K562 (cell line): ENCODE results near the gene TNK2. TPM values are rescaled to one million over a fixed set of nuclear protein-coding genes. Genes with fewer than 3 reads are reported as not detected.

Experiments used
- ATAC-seq: fragments of 200-7000 bp; cut with Tn5 transposase; 3 replicates; pipeline ENCODE4 v1.9.1; 2020; ENCODE audit warnings: moderate library complexity
- BruUV-seq: library from RNA; stranded (reverse); fragments of 400-500 nt; replicated peaks from 2 replicates; lab custom pipeline; 2021; lab: Mats Ljungman, UMichigan
- CTCF ChIA-PET: fragments of 300-600 bp; formaldehyde crosslinking; extraction: SDS; loops from one replicate; lab custom pipeline; 2021; ENCODE audit warnings: low intra/inter-chr PET ratio; lab: Yijun Ruan, JAX
- POLR2A ChIA-PET: fragments of 300-600, 350-650 bp; sonication (Branson Sonifier 250); formaldehyde crosslinking; extraction: SDS; loops from one replicate; lab custom pipeline; 2021; ENCODE audit warnings: antibody characterized with exemption, inconsistent platforms; lab: Yijun Ruan, JAX
- DNase-seq, 4 experiments: peaks; one replicate each; pipeline versions ENCODE4 v3.0.0 to v3.0.0-alpha.2; 2011 to 2018; ENCODE audit warnings: low spot score in 3 of 4, mixed read lengths in 3 of 4; ENCODE audit errors: extremely low read depth in 1 of 4
- FAIRE-seq: peaks from 2 replicates; lab custom pipeline; 2011; peaks lifted over from hg19 to GRCh38; lab: Jason Lieb, UNC
- H2AFZ ChIP-seq: 2 replicates; pipeline ENCODE4 v1.6.0; 2011; ENCODE audit warnings: low read depth, low read length, control low read depth, inconsistent platforms
- H3K27ac ChIP-seq: fragments of 200-600 bp; 3 replicates; pipeline ENCODE4 v1.8.0; 2011; ENCODE audit warnings: low read depth, mild to moderate bottlenecking, control low read depth, inconsistent platforms, low read length, moderate library complexity, mixed read lengths; ENCODE audit errors: extremely low read depth
- H3K27me3 ChIP-seq, 2 experiments: fragments of 300-600 bp in 1 of 2; 2 replicates in 1 of 2; 3 replicates in 1 of 2; pipeline versions ENCODE4 v1.6.0 to v1.8.0; 2011; ENCODE audit warnings: inconsistent platforms in 2 of 2, low read length in 2 of 2, mild to moderate bottlenecking in 1 of 2, mixed read lengths in 1 of 2, moderate library complexity in 1 of 2; ENCODE audit not compliant: control insufficient read depth in 2 of 2, insufficient read depth in 2 of 2
- H3K36me3 ChIP-seq: fragments of 300-600 bp; 3 replicates; pipeline ENCODE4 v1.8.0; 2011; ENCODE audit warnings: mild to moderate bottlenecking, low read length, inconsistent platforms; ENCODE audit not compliant: control insufficient read depth, insufficient read depth
- H3K4me1 ChIP-seq, 2 experiments: fragments of 200-600 bp in 1 of 2; replicated peaks in 1 of 2; 2 replicates in 1 of 2; 3 replicates in 1 of 2; pipeline versions ENCODE4 v1.5.1 to v1.8.0; 2011; ENCODE audit warnings: inconsistent platforms in 2 of 2, low read length in 2 of 2, mild to moderate bottlenecking in 1 of 2, mixed read lengths in 1 of 2, moderate library complexity in 1 of 2; ENCODE audit not compliant: control insufficient read depth in 2 of 2, insufficient read depth in 2 of 2
- H3K4me2 ChIP-seq: 2 replicates; pipeline ENCODE4 v1.6.1; 2011; ENCODE audit warnings: low read length, control low read depth, inconsistent platforms, mixed read lengths; ENCODE audit not compliant: insufficient read depth
- H3K4me3 ChIP-seq: fragments of 200-600 bp; sonication (generic), shearing (Covaris generic); 2 replicates; pipeline ENCODE4 v1.5.1; 2016; ENCODE audit warnings: control low read depth, inconsistent platforms
- H3K79me2 ChIP-seq: fragments of 200-600 bp; 3 replicates; pipeline ENCODE4 v1.8.0; 2011; ENCODE audit warnings: low read length, inconsistent platforms; ENCODE audit not compliant: control insufficient read depth, insufficient read depth
- H3K9ac ChIP-seq, 2 experiments: 2 replicates each; pipeline versions ENCODE4 v1.6.0 to v1.6.1; 2011; ENCODE audit warnings: low read depth in 2 of 2, low read length in 2 of 2, control low read depth in 1 of 2, inconsistent platforms in 1 of 2, mild to moderate bottlenecking in 1 of 2, mixed read lengths in 1 of 2; ENCODE audit not compliant: insufficient read depth in 1 of 2
- H3K9me1 ChIP-seq: one replicate; pipeline ENCODE4 v1.6.0; 2011; ENCODE audit warnings: inconsistent platforms, mild to moderate bottlenecking, low read length, moderate library complexity; ENCODE audit not compliant: control insufficient read depth, insufficient read depth
- H3K9me3 ChIP-seq: replicated peaks from 2 replicates; pipeline ENCODE4 v1.5.1; 2011; ENCODE audit warnings: low read depth, low read length, inconsistent platforms; ENCODE audit not compliant: control insufficient read depth, insufficient read depth
- H4K20me1 ChIP-seq: replicated peaks from 2 replicates; pipeline ENCODE4 v1.6.1; 2011; ENCODE audit warnings: low read length, inconsistent platforms, mixed read lengths; ENCODE audit not compliant: control insufficient read depth, insufficient read depth
- CBFA2T2 ChIP-seq: fragments of 450-650 bp; conservative IDR thresholded peaks from 2 replicates; pipeline ENCODE4 v1.6.1; 2017; ENCODE audit warnings: mild to moderate bottlenecking
- DPF2 ChIP-seq: fragments of 450-650 bp; IDR thresholded peaks from 2 replicates; pipeline ENCODE4 v1.6.1; 2016
- HDAC3 ChIP-seq: fragments of 450-650 bp; IDR thresholded peaks from 2 replicates; pipeline ENCODE4 v1.6.1; 2018; ENCODE audit warnings: borderline replicate concordance, mild to moderate bottlenecking, moderate library complexity; ENCODE audit not compliant: partially characterized antibody
- HDAC6 ChIP-seq: IDR thresholded peaks from 2 replicates; pipeline ENCODE4 v1.6.1; 2012; ENCODE audit warnings: low read depth, mild to moderate bottlenecking, control low read depth, inconsistent platforms, low read length, moderate library complexity
- HLTF ChIP-seq: fragments of 450-650 bp; IDR thresholded peaks from 2 replicates; pipeline ENCODE4 v1.6.1; 2016
- HNRNPL ChIP-seq: fragments of 200-400 bp; formaldehyde crosslinking; IDR thresholded peaks from 2 replicates; pipeline ENCODE4 v1.6.1; 2017; ENCODE audit warnings: low read depth, mild to moderate bottlenecking, low read length
- HOXB6 ChIP-seq: fragments of 250-450 bp; sonication (Bioruptor Pico); IDR thresholded peaks from 2 replicates; pipeline ENCODE4 v1.5.1; 2022; ENCODE audit warnings: mild to moderate bottlenecking, borderline replicate concordance
- SMAD1 ChIP-seq: fragments of 150-350 bp; IDR thresholded peaks from 2 replicates; pipeline ENCODE4 v1.6.1; 2014; ENCODE audit warnings: low read length, low read depth; ENCODE audit not compliant: partially characterized antibody
- SMAD4 ChIP-seq: fragments of 250-450 bp; sonication (Bioruptor Pico); conservative IDR thresholded peaks from 2 replicates; pipeline ENCODE4 v1.8.0; 2021; ENCODE audit warnings: inconsistent platforms, mild to moderate bottlenecking, moderate library complexity
- SPI1 ChIP-seq: IDR thresholded peaks from 2 replicates; pipeline ENCODE4 v1.6.1; 2011; ENCODE audit warnings: low read depth, low read length, control low read depth, borderline replicate concordance
- TEAD4 ChIP-seq, 2 experiments: sonication (generic) in 1 of 2; formaldehyde crosslinking in 1 of 2; IDR thresholded peaks; 2 replicates each; pipeline versions ENCODE4 v1.6.1 to v1.8.0; 2012 to 2022; ENCODE audit warnings: borderline replicate concordance in 1 of 2, inconsistent platforms in 1 of 2, low read length in 1 of 2, mild to moderate bottlenecking in 1 of 2, missing genetic modification reagents in 1 of 2
- THRAP3 ChIP-seq: fragments of 450-650 bp; IDR thresholded peaks from 2 replicates; pipeline ENCODE4 v1.6.1; 2016; ENCODE audit warnings: mild to moderate bottlenecking, inconsistent platforms, borderline replicate concordance
- WGBS: fragments of 100-300 bp; shearing (Covaris generic); methylation state at CpG from one replicate; pipeline ENCODE4 v1.1.6; 2016; ENCODE audit warnings: low coverage, mixed read lengths; ENCODE audit not compliant: insufficient coverage; ENCODE audit errors: missing lambda C conversion rate; 5-methylcytosine and 5-hydroxymethylcytosine counted together
- in situ Hi-C: fragments of 300-500 bp; cut with MboI; formaldehyde crosslinking; loops from 4 replicates; pipeline ENCODE4 v1.15.0; 2018; ENCODE audit warnings: inconsistent platforms, mixed read lengths
- intact Hi-C: fragments of 100-400 bp; cut with micrococcal nuclease; formaldehyde crosslinking; loops from 2 replicates; pipeline ENCODE4 v1.14.2; 2022
- polyA plus RNA-seq, 8 experiments: library from polyadenylated mRNA; depleted of rRNA in 4 of 8; stranded (reverse) in 5 of 8; unstranded in 3 of 8; fragments of >200 nt; fragmentation: Nextera tagmentation in 2 of 8; fragmentation: Illumina TruSeq in 1 of 8; extraction: Ambion mirVana in 2 of 8; extraction: Trizol in 1 of 8; gene quantifications; 2 replicates each; pipeline versions ENCODE4 v1.2.1 to v1.2.3, GENCODE V29; 2011 to 2014; ENCODE audit warnings: inconsistent platforms in 1 of 8, missing spikeins in 1 of 8
- total RNA-seq, 7 experiments: library from RNA; depleted of rRNA in 6 of 7; stranded (reverse); fragments of >200 nt in 6 of 7; fragmentation: Illumina TruSeq in 2 of 7; extraction: Trizol in 2 of 7; gene quantifications; 2 replicates each; pipeline versions ENCODE4 v1.2.1 to v1.2.3, GENCODE V29; 2011 to 2021; ENCODE audit warnings: low replicate concordance in 1 of 7
- TF ChIP-seq, protein P1 (sequence below): sonication (generic); formaldehyde crosslinking; IDR thresholded peaks from 2 replicates; pipeline ENCODE4 v1.8.1; 2023; ENCODE audit warnings: mild to moderate bottlenecking, missing genetic modification reagents
- TF ChIP-seq, protein P2 (sequence below), 2 experiments: fragments of 200-800 bp in 1 of 2; sonication (Bioruptor generic) in 1 of 2; sonication (generic) in 1 of 2; formaldehyde crosslinking in 1 of 2; IDR thresholded peaks in 1 of 2; conservative IDR thresholded peaks in 1 of 2; 2 replicates each; pipeline versions ENCODE4 v1.5.0 to v1.6.1; 2016 to 2020; ENCODE audit warnings: missing compliant biosample characterization in 1 of 2, missing genetic modification characterization in 1 of 2, missing genetic modification reagents in 1 of 2

Gene TNK2
- total and polyA plus RNA-seq, 9 of the 15 experiments (the other 6 are each of a cell fraction or from before 2014, with no cell fraction given) = 0.03 to 33.8 (median 6.5) TPM

DNA sequence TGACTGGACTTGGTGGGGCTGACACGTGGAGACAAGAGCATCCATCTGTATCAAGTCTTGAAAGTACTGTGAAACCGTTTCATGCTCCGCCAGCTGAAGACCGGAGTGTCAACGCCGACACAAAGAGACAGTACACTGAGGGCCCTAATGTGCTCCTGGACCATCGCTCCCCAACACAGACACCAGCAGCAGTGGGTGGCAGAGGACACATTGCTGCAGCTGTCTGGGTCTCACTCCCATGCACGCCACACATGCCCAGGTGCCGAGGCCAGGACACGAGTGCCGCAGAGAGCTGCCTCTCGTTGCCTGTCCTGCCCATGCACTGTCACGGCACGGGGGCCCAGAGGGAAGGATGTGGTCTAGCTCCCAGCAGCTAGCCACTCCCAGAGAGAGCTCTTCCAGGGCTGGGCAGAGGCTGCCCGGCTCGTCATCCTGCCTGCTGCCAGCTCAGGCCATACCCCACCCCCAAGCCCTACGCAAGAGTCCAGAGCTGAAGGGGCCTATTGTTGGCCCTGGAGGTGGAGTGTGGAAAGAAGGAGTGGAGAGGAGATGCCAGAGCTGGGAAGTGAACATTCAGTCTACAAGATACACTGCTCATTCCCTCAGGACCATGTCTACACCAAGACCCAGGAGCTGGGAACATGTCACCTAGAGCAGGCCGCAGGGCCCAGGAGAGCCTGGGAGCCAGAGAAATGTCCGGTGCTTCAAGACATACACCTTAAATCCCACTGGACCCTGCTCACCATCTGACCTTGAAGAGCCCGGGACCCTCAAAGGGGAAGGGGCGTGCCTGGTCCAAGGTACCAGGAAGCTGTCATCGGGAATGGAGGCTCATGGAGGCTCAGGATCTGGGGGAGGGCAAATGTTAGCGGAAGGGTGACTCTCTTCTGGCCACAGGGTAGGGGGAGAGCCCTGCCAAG, 7.7 kb downstream of the TNK2 start:
- no peak for TF ChIP-seq HDAC3
- no peak for TF ChIP-seq HNRNPL
- TF ChIP-seq, protein P1, sequence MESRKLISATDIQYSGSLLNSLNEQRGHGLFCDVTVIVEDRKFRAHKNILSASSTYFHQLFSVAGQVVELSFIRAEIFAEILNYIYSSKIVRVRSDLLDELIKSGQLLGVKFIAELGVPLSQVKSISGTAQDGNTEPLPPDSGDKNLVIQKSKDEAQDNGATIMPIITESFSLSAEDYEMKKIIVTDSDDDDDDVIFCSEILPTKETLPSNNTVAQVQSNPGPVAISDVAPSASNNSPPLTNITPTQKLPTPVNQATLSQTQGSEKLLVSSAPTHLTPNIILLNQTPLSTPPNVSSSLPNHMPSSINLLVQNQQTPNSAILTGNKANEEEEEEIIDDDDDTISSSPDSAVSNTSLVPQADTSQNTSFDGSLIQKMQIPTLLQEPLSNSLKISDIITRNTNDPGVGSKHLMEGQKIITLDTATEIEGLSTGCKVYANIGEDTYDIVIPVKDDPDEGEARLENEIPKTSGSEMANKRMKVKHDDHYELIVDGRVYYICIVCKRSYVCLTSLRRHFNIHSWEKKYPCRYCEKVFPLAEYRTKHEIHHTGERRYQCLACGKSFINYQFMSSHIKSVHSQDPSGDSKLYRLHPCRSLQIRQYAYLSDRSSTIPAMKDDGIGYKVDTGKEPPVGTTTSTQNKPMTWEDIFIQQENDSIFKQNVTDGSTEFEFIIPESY (CRISPR knock-in tag) = no peak
- no peak for TF ChIP-seq HLTF
- no peak for TF ChIP-seq SMAD4
- TF ChIP-seq HOXB6 (CRISPR knock-in tag) = no peak
- TF ChIP-seq SMAD1 = no peak
- TF ChIP-seq CBFA2T2 = no peak
- no peak for TF ChIP-seq THRAP3
- no peak for TF ChIP-seq SPI1
- TF ChIP-seq HDAC6 = no peak
- no peak for TF ChIP-seq TEAD4 (IDR thresholded peaks at IDR 0.05; ENCODE audit: low read length)
- TF ChIP-seq TEAD4 (CRISPR knock-in tag; IDR thresholded peaks at IDR 0.05; ENCODE audit: borderline replicate concordance) = no peak
- TF ChIP-seq DPF2 = no peak
- TF ChIP-seq, protein P2, sequence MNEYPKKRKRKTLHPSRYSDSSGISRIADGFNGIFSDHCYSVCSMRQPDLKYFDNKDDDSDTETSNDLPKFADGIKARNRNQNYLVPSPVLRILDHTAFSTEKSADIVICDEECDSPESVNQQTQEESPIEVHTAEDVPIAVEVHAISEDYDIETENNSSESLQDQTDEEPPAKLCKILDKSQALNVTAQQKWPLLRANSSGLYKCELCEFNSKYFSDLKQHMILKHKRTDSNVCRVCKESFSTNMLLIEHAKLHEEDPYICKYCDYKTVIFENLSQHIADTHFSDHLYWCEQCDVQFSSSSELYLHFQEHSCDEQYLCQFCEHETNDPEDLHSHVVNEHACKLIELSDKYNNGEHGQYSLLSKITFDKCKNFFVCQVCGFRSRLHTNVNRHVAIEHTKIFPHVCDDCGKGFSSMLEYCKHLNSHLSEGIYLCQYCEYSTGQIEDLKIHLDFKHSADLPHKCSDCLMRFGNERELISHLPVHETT (CRISPR knock-in tag; conservative IDR thresholded peaks at IDR 0.05 in 1 of 2, IDR thresholded peaks at IDR 0.05 in 1 of 2) = no peak
- in situ Hi-C loops = no loop called here
- ChIA-PET POLR2A (interaction anchor here (0.6 to 1.1 kb wide), 5 partner anchors 15 to 94 kb away, joined by 3 to 5 read pairs (median 3); no protein-coding TSS in a partner anchor), CTCF (no interaction called here)
- Histone ChIP-seq H3K27ac (no peak overlapping the region), H4K20me1 (no peaks in the 10 kb centered on the region), H3K9ac (peak overlapping the region in 1 of 2 experiments; percentile 74; a peak in 1 of 4 replicates), H3K4me3 (no peak overlapping the region), H3K9me1 (peaks cover 5% of the 10 kb centered on the region), H3K4me2 (no peak overlapping the region), H3K27me3 (no peaks in the 10 kb centered on the region), H2AFZ (no peak overlapping the region), H3K36me3 (no peaks in the 10 kb centered on the region), H3K4me1 (peaks cover 21 to 32% of the 10 kb centered on the region in 2 experiments), H3K79me2 (peaks cover 1% of the 10 kb centered on the region; the same call in 1 of the 3 replicates), H3K9me3 (no peaks in the 10 kb centered on the region)
- DNase-seq = no peak
- 83% methylated on average over 21 of the region's 23 CpGs for WGBS
- intact Hi-C loops = no loop called here
- FAIRE-seq = no peak
- ATAC-seq = no peak
- no TSS peak for BruUV-seq
